ENCODE data around the gene SPPL2B.

GRCh38 chr19:2288338-2288817 is 40.1 kb upstream of the SPPL2B start:
- TF ChIP-seq CTCF (IDR thresholded peaks at IDR 0.05; ENCODE audit: low read length) (no peak), EZH2 (optimal IDR thresholded peaks at IDR 0.05; ENCODE audit: low read depth, low read length) (no peak)

Data from MM.1S (cell line).